ENCODE results near the gene ADAMTSL2.

- TF ChIP-seq, protein P1, sequence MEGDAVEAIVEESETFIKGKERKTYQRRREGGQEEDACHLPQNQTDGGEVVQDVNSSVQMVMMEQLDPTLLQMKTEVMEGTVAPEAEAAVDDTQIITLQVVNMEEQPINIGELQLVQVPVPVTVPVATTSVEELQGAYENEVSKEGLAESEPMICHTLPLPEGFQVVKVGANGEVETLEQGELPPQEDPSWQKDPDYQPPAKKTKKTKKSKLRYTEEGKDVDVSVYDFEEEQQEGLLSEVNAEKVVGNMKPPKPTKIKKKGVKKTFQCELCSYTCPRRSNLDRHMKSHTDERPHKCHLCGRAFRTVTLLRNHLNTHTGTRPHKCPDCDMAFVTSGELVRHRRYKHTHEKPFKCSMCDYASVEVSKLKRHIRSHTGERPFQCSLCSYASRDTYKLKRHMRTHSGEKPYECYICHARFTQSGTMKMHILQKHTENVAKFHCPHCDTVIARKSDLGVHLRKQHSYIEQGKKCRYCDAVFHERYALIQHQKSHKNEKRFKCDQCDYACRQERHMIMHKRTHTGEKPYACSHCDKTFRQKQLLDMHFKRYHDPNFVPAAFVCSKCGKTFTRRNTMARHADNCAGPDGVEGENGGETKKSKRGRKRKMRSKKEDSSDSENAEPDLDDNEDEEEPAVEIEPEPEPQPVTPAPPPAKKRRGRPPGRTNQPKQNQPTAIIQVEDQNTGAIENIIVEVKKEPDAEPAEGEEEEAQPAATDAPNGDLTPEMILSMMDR (conservative IDR thresholded peaks at IDR 0.05 in 1 of 2, IDR thresholded peaks at IDR 0.05 in 1 of 2; ENCODE audit: low read depth in 1 of 2, low read length in 2 of 2): no peak
- no peak for TF ChIP-seq EZH2 (IDR thresholded peaks at IDR 0.05; ENCODE audit: low read length, missing control alignments)
Observed at GRCh38 chr9:133574771-133575170, 40.3 kb downstream of the ADAMTSL2 start.
